COLO668 (cell line): ENCODE results near the gene OR10A6.

Source experiments
- DNase-seq: peaks from one replicate; lab custom pipeline; 2025; ENCODE audit not compliant: unreplicated experiment; lab: John Stamatoyannopoulos, UW

Gene OR10A6

GRCh38 chr11:7931168-7931567 is at the start of gene OR10A6:
OR10A6 (minus strand) TSS chr11:7931268; CDS start chr11:7928662, 2,606 bp downstream.
- DNase-seq, result no peak

- DNase-seq, result no peak
These were observed 46.3 kb upstream of the OR10A6 start for GRCh38 chr11:7977232-7977917.

- DNase-seq, result no peak
These were observed 43.6 kb upstream of the OR10A6 start for GRCh38 chr11:7974668-7975067.

- DNase-seq, result no peak
These were observed 41.9 kb upstream of the OR10A6 start for GRCh38 chr11:7973011-7973410.

GRCh38 chr11:7971846-7972245 is 40.8 kb upstream of the OR10A6 start:
- no peak for DNase-seq

- no peak for DNase-seq
These were observed 38.9 kb upstream of the OR10A6 start for GRCh38 chr11:7969756-7970646.

DNA sequence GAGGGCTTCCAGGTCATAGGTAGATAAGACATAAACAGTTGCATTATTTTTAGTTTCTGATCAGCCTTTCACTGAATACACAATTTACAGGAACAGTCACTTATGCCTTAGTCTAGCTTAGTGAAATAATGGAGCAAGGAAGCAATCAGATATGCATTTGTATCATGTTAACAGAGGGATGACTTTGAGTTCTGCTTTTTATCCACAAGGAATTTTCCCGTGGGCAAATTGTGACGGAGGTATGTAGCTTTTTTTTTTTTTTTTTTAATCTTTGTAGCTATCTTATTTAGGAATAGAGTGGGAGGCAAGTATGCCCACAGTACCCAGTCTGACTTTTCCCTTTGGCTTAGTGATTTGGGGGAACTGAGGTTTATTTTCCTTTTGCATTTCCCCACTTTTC is 37.6 kb upstream of the OR10A6 start:
- DNase-seq, result no peak

GRCh38 chr11:7967826-7968225 is 36.8 kb upstream of the OR10A6 start:
- DNase-seq, result no peak

DNA sequence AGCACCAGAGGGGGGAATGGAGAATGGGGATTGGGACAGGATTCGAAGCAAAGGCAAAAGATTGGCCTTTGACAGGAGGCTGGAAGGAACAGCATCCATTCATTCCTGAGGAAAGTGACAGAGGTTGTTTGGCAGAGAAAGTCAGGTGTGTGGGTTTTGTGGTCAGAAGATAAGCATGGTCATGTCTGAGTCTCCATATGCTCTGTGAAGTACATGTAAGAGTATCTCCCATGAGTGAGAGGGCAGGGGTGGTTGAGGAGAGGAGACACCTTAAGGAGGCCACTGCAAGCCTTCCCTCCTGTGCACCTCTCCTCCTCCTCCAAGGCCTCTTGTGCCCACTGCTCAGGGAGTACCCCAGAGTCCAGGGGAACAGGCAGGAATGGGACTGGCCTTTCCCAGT is 36.0 kb upstream of the OR10A6 start:
- DNase-seq, result no peak

GRCh38 chr11:7965386-7965785 is 34.3 kb upstream of the OR10A6 start, which contains the start of gene NLRP10:
NLRP10 (minus strand) TSS chr11:7965447; CDS start chr11:7963495, 1,952 bp downstream.
- DNase-seq, result no peak

DNA sequence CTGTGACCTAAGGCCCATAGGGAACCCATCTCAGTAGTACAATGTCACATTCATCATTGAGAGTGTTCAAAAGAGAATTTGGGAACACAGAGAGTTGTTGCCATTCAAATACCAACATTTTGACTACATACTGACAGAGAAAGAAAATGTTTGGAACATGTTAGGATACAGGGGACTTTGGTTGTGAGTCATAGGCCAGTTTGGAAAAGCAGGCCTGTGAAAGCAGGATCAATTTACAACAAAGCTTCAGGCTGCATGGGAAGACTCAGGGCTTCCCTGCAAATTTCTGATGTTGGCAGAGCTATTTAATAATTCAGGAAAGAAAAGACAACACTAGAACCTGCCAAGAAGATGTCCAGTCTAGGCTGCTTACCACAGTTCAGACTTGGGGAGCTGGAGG is 33.8 kb upstream of the OR10A6 start:
- DNase-seq, result no peak

DNA sequence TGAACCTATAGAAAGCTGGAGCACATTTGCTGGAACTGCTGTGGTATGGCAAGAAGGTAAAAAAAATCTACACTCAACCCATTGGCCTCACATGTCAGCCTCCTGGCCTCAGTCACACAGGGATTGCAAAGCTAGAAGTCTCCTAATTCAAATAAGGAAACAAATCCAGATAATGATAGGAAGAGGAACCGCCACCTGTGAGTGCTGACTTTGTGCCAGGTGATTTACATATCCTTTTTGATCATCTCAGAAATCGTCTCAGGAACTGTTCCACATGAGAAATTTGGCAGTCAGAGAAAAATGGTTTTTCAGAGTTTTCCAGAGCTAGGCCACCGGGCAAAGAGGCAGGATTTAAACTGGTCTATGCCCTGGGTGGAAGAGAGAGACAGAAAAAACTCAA is 33.2 kb upstream of the OR10A6 start:
- no peak for DNase-seq

DNA sequence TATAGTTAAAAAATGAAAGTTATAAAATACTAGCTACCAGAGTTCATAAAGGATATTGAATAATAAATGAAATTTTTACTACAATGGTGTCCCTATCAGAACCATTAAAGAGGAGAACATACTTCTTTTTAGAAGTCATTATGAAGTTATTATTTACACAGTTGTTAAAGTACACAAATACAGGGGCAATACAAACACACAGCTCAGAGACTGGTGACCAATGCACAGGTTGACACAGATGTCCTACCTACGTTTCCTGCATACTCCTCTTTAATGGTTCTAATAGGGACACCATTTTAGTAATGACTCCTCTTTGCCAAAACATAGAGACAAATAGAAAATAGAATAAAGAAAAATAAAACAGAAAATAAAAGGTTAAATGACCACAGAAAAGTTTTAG is 24.1 kb upstream of the OR10A6 start:
- DNase-seq, result no peak

GRCh38 chr11:7949934-7950333 is 18.9 kb upstream of the OR10A6 start:
- DNase-seq, result no peak

DNA sequence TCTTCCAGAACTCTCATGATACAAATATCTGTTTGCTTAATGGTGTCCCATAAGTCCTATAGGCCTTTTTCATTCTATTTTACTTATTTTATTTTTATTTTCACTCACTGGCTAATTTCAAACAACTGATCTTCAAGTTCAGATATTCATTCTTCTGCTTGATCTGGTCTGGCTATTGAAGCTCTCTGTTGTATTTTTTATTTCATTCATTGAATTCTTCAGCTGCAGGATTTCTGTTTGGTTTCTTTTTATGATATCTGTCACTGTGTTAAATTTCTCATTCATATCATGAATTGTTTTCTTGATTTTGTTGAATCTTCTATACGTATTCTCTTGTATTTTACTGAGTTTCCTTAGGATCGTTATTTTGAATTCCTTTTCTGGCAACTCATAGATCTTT is 13.1 kb upstream of the OR10A6 start:
- no peak for DNase-seq

GRCh38 chr11:7941608-7942007 is 10.5 kb upstream of the OR10A6 start, which contains the start of gene OR10A3:
OR10A3 (minus strand) TSS chr11:7941708; CDS start chr11:7939520, 2,188 bp downstream.
- DNase-seq, result no peak

GRCh38 chr11:7941146-7941545 is 10.1 kb upstream of the OR10A6 start:
- DNase-seq, result no peak

DNA sequence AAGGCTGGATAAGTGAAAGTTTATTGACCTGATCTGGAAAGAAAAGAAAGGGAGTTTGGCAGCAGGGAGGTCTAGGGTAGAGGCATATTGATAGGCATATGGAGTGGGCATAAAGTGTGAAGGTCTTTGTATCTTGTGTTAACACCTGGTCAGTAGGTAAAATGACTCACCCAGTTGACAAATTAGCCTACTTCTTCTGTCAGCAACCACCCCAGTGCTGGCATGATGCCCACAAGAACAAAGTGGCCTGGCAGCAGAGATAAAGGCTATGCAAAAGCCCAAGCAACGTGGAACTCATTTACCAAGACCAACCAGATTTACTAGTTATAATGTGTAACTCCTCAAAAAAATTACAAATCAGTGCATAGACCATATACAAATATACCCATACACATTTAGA is 5.5 kb upstream of the OR10A6 start:
- DNase-seq, result peak; percentile 59

- no peak for DNase-seq
These were observed 3.4 kb downstream of the OR10A6 start for GRCh38 chr11:7927635-7928034.

DNA sequence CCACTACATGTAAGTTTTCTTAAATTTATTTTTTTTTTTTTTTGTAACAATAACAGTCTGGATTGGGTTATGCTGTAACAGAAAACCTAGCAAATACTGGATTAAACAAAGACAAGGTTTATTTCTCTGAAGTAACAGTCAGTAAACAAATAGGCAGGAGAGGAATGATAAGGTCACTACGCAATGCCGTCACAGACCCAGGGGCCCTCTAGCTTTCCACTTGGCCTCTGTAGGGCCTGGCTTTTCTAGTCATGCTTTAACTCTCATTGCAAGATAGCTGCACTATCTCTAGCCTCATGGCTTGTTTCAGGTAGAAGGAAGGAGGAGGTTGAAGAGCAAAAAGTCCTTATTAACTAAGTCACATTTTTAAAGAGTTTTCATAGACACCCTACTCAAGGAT is 6.5 kb downstream of the OR10A6 start:
- no peak for DNase-seq

DNA sequence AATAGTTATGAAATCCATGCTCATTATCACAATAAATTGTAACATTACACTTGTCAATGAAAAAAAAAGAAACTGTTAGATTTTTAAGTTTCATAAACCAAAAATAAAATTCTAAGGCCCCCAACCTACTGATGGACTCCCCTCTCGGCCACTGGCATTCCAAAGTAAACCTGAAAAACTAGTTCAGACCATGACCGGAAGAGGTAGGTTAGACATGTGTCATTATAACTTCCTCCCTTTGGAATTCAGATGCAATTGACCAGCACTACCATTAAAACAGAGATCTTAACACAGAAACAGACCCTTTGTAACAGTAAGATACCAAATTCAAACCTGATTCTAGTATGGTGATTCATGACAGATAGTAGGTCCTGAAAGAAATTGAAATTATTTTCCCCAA is 12.9 kb downstream of the OR10A6 start:
- no peak for DNase-seq

GRCh38 chr11:7911011-7911410 is 20.1 kb downstream of the OR10A6 start:
- DNase-seq, result no peak
